Epithelial cell of proximal tubule (primary cell): ENCODE measurements around the gene TNIP3. TPM values are rescaled to one million over a fixed set of nuclear protein-coding genes. Genes with fewer than 3 reads are reported as not detected.

Experiments used
- DNase-seq: peaks from one replicate; pipeline ENCODE4 v3.0.0-alpha.2; 2011; ENCODE audit warnings: low read depth
- H3K4me3 ChIP-seq: 2 replicates; pipeline ENCODE4 v1.5.1; 2011; ENCODE audit warnings: low read depth, mild to moderate bottlenecking, low read length
- CTCF ChIP-seq: conservative IDR thresholded peaks from 2 replicates; pipeline ENCODE4 v1.5.1; 2012; ENCODE audit warnings: low read depth, mild to moderate bottlenecking, low read length
- total RNA-seq: library from RNA; depleted of rRNA; stranded (reverse); fragments of >200 nt; gene quantifications from 2 replicates; pipeline ENCODE4 v1.2.3, GENCODE V29; 2015

TNIP3 gene
- total RNA-seq, 1 donor from 2014 or later = 0.46 TPM

GRCh38 chr4:121148000-121148399, 16.1 kb downstream of the TNIP3 start:
- TF ChIP-seq CTCF = no peak
- no peak overlapping the region for H3K4me3 ChIP-seq
- no peak for DNase-seq

- TF ChIP-seq CTCF = no peak
- DNase-seq = no peak
Observed at GRCh38 chr4:121146530-121146929, 17.6 kb downstream of the TNIP3 start.

GRCh38 chr4:121145430-121145829, 18.7 kb downstream of the TNIP3 start:
- TF ChIP-seq CTCF = no peak
- no peak overlapping the region for H3K4me3 ChIP-seq
- no peak for DNase-seq

More at GRCh38 chr4:121146530-121146929, 17.6 kb downstream of the TNIP3 start:
- no peak overlapping the region for H3K4me3 ChIP-seq

GRCh38 chr4:121144021-121144420, 20.1 kb downstream of the TNIP3 start:
- DNase-seq = no peak
- no peak for TF ChIP-seq CTCF
- no peak overlapping the region for H3K4me3 ChIP-seq

DNA sequence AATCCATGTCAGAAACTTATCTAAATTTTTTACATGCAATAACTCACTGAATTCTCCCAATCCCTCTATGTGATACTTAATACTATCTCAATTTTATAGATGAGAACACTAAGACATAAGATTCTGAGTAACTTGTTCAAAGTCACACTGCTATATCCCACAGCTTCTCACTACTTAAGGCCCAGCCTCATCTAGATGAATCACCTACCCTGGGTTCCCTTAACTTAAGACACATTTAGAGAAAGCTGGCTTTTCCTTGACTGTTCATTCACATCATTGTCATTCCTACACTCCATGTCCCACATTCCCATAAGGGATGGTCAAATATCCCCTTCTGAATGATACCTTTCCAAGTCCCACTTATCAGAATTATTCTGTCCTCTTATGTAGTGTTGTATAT, 21.0 kb downstream of the TNIP3 start:
- DNase-seq = no peak
- H3K4me3 ChIP-seq = no peak overlapping the region
- TF ChIP-seq CTCF = no peak

DNA sequence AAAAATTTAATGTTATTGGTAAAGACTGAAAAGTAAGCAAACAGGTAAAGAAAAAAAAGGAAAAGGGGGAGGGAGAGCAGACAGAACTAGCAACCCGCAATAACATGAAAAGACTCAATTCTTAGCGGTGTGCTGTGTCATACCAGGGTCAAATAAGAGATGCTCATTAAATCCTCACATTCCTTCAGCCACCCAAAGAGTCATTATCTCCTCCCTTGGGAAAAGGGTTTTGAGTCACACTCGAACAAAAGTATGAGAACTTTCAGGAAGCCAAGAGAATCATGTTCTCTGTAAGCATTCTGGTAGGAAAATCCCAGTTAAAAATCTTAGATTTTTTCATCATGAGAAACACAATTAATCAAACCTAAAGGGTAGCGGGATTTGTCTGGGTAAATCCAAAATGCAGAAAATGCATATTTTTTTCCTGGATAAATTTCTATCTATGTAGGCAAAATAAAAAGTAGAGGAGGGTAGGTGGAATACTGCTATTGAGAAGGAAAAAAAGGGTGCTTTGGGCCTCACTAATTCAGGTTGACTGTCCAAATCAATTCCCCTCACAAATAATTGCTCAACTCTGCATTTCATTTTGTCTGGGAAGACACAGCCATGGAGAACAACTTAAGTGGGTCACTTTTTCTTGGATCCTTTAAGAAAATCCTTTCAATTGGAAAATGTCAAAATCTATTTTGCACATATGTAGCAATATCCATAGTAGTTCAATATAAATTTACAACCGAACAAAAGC, 23.2 kb downstream of the TNIP3 start:
- no peak for DNase-seq
- no peak overlapping the region for H3K4me3 ChIP-seq
- no peak for TF ChIP-seq CTCF
